Measurements from ENCODE around the gene PCBP2. TPM values are rescaled to one million over a fixed set of nuclear protein-coding genes. Genes with fewer than 3 reads are reported as not detected.
A peak's percentile ranks its signal among the peaks of the same experiment; 100 is the strongest.

PCBP2 gene
- total and polyA plus RNA-seq, 2 donors (not counting 3 experiments of a cell fraction or from before 2014, with no cell fraction given): 526 to 995 TPM

DNA sequence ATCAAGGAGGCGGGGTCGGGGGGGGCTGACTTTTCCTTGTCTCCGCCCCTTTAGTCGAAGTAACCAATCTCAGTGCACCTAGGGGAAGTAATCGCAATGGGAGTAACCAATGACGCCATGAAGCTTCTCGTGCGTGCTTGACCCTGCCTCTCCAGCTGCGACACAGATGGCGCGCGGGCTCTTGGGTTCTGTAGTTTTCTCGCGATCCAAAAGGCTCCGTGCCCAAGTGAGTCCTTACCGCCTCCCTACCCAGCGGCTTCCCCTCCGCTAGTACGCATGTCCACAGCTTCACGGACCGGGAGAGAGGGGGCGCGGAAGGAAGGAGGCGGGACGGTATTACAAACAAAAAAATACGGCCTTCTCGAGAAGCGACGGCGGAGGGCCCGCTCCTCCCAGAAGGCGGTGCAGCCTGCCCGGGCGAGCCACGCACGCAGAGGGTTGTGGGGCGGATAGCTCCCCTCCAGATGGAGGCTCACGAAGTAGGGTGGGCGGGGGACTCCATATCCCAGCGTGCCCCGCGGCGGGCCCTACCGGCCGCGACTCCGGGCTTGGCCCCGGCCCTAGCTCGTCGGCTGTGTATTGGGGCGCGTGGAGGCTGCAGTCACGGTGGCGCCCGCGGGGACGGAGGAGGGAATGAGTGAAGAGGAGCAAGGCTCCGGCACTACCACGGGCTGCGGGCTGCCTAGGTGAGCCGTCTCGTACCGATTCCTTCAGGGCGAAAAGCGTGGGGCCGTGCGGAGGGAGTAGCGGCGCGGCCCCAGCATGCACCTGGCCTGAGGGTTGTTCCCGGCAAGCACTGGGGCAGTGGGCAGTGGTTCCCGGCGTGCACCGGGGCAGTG, 49.1 kb downstream of the PCBP2 start, which contains the start of gene TARBP2:
Gene TARBP2, plus strand, starts transcription at position 508 of the 839 bp plus-strand sequence. Its CDS starts 126 bp downstream, at position 634.
- peak within 1 kb of the TSS; percentile 64 for H3K9ac ChIP-seq (replicated peaks; ENCODE audit: extremely low read depth, insufficient read depth, low read length)
- peak within 1 kb of the TSS; percentile 60 for H2AFZ ChIP-seq (ENCODE audit: low read depth, low read length)
- ChIA-PET CTCF (interaction anchor here (0.6 to 2.5 kb wide), 10 partner anchors 8 to 206 kb away, joined by 3 to 12 read pairs (median 4); partner anchors contain the start of genes AAAS and PFDN5), POLR2A (interaction anchor here (0.7 to 1.6 kb wide), 11 partner anchors 12 to 790 kb away, joined by 3 to 8 read pairs (median 3); partner anchors contain the start of genes PFDN5, PRR13 and SP1)
- dilution Hi-C loops (cut with MboI; ENCODE audit: extremely low pct_ligation_motif_present, low sequenced_read_pairs) (no loop called here), intact Hi-C loops (cut with micrococcal nuclease) (loop anchor here (1.0 to 5.0 kb wide), 5 partner anchors 8 to 279 kb away; partner anchors contain the start of genes AAAS, ATP5MC2 and PCBP2)
- peak; percentile 82 for TF ChIP-seq POLR2A (IDR thresholded peaks at IDR 0.05; ENCODE audit: low read depth, low read length)
- no peak for TF ChIP-seq MYC (IDR thresholded peaks at IDR 0.05; ENCODE audit: low read depth, low read length)
- TF ChIP-seq, protein P1, sequence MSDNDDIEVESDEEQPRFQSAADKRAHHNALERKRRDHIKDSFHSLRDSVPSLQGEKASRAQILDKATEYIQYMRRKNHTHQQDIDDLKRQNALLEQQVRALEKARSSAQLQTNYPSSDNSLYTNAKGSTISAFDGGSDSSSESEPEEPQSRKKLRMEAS (IDR thresholded peaks at IDR 0.05; ENCODE audit: insufficient read depth, insufficient read length): peak; percentile 2
- no peak for TF ChIP-seq EZH2 (IDR thresholded peaks at IDR 0.05; ENCODE audit: borderline replicate concordance, low read depth, low read length, severe bottlenecking)
- TF ChIP-seq POLR2AphosphoS5 (IDR thresholded peaks at IDR 0.05; ENCODE audit: insufficient read depth, low read depth, low read length): peak; percentile 91
- TF ChIP-seq FOS (IDR thresholded peaks at IDR 0.05; ENCODE audit: borderline replicate concordance, insufficient read depth, low read length): no peak
- no peak for TF ChIP-seq JUN (IDR thresholded peaks at IDR 0.05; ENCODE audit: borderline replicate concordance, insufficient read depth, insufficient read length, low read depth)
- no peak for TF ChIP-seq GATA2 (IDR thresholded peaks at IDR 0.05; ENCODE audit: insufficient read depth, insufficient read length, low read depth, low read length)
- TF ChIP-seq, protein P2, sequence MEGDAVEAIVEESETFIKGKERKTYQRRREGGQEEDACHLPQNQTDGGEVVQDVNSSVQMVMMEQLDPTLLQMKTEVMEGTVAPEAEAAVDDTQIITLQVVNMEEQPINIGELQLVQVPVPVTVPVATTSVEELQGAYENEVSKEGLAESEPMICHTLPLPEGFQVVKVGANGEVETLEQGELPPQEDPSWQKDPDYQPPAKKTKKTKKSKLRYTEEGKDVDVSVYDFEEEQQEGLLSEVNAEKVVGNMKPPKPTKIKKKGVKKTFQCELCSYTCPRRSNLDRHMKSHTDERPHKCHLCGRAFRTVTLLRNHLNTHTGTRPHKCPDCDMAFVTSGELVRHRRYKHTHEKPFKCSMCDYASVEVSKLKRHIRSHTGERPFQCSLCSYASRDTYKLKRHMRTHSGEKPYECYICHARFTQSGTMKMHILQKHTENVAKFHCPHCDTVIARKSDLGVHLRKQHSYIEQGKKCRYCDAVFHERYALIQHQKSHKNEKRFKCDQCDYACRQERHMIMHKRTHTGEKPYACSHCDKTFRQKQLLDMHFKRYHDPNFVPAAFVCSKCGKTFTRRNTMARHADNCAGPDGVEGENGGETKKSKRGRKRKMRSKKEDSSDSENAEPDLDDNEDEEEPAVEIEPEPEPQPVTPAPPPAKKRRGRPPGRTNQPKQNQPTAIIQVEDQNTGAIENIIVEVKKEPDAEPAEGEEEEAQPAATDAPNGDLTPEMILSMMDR (IDR thresholded peaks at IDR 0.05; ENCODE audit: extremely low read depth in 1 of 2, insufficient read depth in 1 of 2, low read depth in 1 of 2, low read length in 2 of 2): no peak
- H3K9me1 ChIP-seq (replicated peaks; ENCODE audit: control insufficient read depth, extremely low read depth, insufficient read depth, low read length): no peaks in the 10 kb centered on the region
- peak within 1 kb of the TSS; percentile 52 for H3K27ac ChIP-seq (ENCODE audit: insufficient read depth, low read depth, low read length)
- H3K4me3 ChIP-seq (replicated peaks in 1 of 3; ENCODE audit: insufficient read depth in 1 of 3, low read depth in 1 of 3, low read length in 3 of 3): peak within 1 kb of the TSS; percentile 2 to 54 (median 49)
- no TSS peak for BruUV-seq (replicated peaks)
- peaks cover 32% of the 10 kb centered on the region for H3K4me1 ChIP-seq (ENCODE audit: control insufficient read depth, extremely low read depth, insufficient read depth, low read length)
- no peaks in the 10 kb centered on the region for H3K27me3 ChIP-seq (ENCODE audit: control insufficient read depth in 2 of 2, insufficient read depth in 2 of 2, low read length in 2 of 2)
- peaks cover 15% of the 10 kb centered on the region for H3K79me2 ChIP-seq (ENCODE audit: control insufficient read depth, insufficient read depth, low read length)
- H3K4me2 ChIP-seq (ENCODE audit: insufficient read depth, low read length): peak within 1 kb of the TSS; percentile 74
- FAIRE-seq: peak; percentile 100
- DNase-seq (ENCODE audit: low read depth, low spot score): peak; percentile 100
- no peaks in the 10 kb centered on the region for H3K9me3 ChIP-seq (replicated peaks; ENCODE audit: control insufficient read depth, insufficient read depth, low read length)
- H3K36me3 ChIP-seq (ENCODE audit: control insufficient read depth in 2 of 2, extremely low read depth in 1 of 2, insufficient read depth in 2 of 2, low read length in 2 of 2): peaks cover 0 to 17% of the 10 kb centered on the region in 2 experiments
- no peaks in the 10 kb centered on the region for H4K20me1 ChIP-seq (replicated peaks; ENCODE audit: control insufficient read depth, extremely low read depth, insufficient read depth, low read length)

Measured in endothelial cell of umbilical vein (primary cell).